Dedifferentiated amniotic fluid mesenchymal stem cell (primary cell): Measurements from ENCODE around the gene TYK2.
"Not testable (repeated sequence)": the region's sequence is repeated elsewhere in the genome, so short reads cannot be mapped to it uniquely, and the experiment has no call there.

Source experiments
- DNase-seq: peaks from one replicate; pipeline ENCODE4 v3.0.0-alpha.2; 2016; ENCODE audit errors: extremely low spot score

Gene TYK2

DNA sequence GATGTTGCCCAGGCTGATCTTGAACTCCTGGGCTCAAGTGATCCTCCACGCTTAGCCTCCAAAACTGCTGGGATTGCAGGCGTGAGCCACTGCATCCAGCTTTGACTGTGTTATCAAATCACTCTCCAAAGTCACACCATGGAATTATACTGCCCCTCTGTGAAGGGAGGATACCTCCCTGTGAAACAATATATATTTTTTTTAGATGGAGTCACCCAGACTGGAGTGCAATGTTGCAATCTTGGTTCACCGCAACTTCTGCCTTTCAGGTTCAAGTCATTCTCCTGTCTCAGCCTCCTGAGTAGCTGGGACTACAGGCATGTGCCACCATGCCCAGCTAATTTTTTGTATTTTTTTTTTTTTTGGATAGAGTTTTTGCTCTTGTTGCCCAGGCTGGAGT is 7.7 kb downstream of the TYK2 start:
- DNase-seq: no peak

DNA sequence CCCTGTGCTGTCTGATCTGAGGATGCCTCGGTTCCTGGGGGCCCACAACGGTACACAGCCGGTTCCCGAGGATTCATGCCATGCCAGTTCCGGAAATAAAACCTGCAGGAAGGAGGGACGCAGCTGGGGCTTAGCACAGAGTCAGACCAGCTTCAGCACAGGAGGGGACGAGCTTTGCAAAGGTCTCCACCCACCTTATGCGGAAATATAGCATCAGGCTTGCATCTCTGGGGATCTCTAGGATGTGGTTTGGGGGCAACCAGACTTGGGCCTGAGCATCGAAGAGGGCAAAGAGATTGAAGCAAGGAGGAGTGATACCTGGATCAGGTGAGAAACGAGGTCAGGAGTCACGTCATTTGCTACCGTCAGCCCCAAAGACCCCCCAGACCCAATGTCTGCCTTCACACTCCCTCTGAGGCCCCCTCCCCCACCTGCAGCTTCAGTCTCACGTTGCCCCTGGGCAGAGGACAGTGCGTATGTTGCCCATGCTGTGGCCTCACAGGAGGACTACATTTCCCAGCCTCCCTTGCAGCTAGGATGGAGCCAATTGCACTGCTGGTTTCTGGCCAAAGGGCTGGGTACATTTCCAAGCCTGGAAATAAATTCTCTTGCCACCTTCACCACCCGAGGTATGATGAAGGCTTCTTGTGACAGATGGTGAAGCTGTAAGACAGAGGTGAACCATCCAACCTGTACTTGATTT is 12.1 kb downstream of the TYK2 start:
- DNase-seq: no peak

DNA sequence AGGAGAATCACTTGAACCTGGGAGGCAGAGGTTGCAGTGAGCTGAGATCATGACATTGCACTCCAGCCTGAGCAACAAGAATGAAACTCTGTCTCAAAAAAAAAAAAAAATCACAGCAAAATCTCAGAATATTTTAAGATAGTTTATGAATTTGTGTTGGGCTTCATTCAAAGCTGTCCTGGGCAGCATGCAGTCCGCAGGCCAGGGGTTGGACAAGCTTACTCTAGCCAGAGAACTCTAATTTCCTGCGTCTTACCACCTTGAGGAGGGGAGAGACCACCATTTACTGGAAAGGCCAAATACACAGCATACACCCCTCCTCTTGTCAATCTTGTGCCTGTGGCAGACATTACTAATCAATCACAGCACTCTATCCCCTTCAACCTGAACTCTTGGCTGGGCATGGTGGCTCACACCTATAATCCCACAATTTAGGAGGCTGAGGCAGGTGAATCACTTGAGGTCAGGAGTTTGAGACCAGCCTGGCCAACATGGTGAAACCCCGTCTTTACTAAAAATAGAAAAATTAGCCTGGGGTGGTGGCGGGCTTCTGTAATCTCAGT is 13.3 kb downstream of the TYK2 start:
- not testable (repeated sequence) for DNase-seq

DNA sequence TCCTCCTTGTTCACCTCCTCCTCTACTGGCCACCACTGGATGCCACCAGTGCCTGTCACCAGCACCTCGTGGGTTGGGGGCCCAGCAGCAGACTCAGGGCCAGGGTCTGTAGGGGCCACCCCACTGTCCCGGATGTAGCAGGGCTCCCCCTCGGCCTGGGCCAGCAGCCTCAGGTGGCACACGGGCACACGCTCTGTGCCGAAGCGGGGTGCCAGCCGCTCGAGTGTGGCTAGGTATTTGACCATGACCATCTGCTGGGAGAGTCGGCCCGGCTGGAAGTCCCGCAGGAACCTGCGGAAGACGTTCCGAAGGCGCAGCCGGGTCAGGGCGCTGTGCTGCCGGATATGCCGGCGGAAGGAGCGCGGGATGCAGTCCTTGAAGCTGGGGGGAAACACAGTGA is 14.9 kb downstream of the TYK2 start:
- DNase-seq: no peak

DNA sequence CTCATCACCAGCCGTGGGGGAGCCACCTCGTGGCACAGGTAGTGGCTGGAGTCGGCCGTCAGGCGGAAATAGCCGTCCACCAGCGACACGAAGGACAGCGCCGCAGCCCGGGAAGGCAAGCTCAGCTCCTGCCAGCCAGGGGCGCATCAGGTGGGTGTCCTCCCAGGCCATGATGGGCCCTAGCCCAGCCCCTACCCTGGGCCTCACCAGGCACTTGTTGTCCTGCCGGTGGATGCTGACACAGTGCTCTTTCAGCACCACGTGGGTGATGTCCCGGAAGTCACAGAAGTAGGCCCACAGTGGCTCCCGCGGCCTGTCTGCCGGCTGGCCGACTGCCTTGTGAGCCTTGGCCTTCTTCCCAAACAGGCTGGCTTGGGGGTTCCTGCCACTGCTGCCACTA is 15.7 kb downstream of the TYK2 start:
- no peak for DNase-seq

DNA sequence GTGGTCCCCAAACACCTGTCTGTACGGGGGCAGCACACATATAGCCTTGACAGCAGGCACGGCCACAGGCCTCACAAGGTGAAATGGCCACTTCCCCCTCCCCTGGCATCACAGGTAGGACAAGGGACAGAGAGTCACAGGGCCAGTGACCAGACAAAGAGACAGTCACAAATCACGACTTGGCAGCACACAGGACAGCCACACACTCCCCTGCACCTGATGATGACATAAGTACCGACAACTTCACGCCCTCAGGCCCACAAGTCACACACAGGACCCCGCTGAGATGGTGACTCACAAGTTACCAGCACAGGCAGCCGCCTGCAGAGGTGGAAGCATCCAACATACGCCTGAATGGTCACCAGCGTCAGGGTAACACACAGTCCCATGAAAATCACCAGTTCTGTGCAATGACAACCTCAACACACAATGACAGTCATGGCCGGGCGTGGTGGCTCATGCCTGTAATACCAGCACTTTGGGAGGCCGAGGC is 16.5 kb downstream of the TYK2 start:
- no peak for DNase-seq

DNA sequence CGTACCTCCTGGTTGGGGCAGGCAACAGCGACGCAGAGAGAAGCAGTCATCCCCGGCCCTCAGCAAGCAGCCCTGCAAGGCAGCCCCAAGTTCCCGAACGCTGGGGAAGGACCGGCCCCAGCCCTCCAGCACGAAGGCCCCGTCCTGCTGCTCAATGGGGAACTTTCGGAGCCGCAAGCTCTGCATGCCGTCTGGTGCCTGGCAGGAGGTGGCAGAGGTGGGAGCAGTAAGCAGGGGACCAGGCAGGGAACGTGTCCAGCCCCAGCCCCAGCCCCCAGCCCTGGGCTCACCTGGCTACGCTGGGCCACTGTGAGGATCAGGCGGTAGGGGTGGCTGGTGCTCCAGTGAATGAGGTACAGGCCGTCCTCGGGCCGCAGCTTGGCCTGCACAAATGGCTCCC is 18.1 kb downstream of the TYK2 start:
- DNase-seq: no peak

DNA sequence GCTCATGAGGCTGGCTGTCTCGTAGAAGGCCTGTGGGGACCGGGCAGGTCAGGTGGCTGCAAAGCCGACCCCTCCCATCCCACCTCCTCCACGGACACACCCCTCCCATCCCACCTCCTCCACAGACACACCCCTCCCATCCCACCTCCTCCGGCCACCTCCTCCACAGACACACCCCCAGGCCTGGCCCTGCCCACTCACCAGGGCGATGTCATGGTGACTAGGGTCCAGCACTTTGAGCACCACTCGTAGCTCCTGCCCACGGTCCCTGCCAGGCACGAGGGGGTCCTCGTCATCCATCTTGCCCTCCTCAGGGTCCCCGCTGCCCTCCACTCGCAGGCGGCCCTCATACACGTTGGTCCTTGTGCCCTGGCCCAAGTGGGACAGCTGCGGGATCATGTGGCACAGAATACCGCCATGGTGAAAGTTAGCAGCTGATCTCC is 18.8 kb downstream of the TYK2 start:
- DNase-seq: no peak

DNA sequence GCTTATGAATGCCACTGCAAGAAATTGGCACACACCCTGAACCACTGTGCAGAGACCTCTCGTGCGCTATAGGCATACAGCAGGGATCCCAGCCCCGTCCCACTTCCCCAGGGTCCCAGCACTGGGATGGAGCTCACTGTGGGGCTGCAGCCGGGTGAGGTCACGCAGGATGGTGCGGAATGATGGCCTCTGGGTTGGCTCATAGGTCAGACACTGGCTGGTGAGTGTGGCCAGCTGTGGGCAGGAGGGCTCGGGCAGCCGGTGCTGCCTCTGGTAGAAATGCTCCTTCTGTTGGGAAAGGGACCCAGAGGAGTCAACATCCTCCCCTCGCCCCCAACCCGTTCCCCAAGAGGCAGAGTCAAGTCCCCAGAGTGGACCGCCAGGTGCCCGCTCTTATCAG is 23.9 kb downstream of the TYK2 start:
- DNase-seq: no peak

DNA sequence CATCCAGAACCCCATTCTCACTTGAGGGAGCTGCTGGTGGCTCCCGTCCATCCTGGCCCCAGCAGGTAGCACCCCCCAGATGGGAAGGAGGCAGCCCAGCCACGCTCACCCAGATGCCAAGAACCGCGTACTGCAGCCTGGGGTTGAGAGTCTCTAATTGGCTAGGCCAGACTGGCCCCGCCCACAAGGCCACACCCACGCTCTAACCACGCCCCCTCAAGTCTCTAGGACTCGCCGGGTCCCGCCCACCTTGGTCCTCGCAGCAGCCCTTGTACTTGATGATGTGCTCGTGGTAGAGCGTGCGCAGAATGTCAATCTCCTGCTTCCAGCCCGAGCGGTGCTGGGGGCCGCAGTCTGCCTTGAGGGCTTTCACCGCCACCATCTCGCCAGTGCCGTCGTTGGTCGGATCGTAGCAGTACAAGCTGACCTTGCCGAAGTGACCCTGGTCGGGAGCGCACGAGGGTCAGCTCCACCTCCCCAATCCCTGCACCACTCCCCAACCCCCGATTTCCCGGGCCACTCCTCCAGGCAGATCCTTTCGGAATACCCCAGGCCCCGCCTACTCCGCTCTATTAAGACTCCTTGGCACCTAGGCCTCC is 26.5 kb downstream of the TYK2 start:
- no peak for DNase-seq

DNA sequence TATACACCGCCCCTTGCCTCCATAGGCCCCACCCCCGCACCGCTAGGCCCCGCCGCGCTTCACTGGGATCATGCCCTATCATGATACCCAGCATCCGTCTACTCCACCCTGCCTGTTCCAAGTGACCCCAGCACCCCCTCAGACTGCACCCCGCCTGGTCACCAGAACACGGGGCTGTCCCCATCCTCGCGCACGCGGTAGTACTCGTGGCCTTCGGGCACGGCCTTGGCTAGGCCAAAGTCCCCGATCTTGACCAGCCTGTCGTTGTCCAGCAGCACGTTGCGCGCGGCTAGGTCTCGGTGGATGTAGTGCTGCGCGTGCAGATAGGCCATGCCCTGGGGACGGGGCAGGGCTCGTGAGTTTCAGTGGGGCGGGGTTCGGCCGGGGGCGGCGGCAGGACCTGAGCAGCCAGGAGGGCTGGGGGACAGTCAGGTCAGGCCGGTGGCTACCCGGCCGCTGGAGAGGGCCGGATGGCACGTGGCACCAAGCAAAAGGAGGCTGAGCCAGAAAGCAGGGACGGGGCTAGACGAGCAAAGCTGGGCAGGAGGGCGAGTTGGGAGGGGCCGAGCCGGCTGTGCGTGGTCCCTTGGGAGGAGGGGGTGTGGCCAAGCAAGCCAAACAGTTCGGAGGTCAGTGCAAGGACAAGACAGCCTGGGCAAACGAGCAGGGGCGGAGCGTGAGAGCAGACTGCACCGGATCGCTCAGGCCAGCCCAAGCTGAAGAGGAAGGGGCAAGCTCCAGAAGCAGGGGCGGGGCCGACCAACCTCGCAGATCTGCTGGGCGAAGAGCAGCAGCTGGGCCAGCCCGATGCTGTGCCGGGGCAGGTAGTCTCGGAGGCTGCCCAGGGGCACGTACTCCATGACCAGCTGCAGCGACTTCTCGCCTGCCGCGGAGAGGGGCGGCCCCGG is 27.4 kb downstream of the TYK2 start:
- DNase-seq: no peak

DNA sequence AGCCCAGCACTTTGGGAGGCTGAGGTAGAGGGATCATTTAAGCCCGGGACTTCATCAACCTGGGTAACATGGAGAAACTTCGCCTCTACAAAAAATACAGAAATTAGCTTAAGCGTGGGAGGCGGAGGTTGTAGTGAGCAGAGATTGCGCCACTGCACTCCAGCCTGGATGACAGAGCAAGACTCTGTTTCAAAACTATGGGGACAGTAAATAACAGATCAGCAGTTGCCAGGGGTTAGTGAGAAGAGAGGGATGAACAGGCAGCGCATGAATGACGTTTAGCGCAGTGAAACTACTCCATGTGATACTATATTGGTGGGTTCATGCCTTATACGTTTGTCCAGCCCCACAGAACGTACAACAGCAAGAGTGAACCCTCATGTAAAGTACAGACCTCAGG is 33.9 kb downstream of the TYK2 start:
- DNase-seq: no peak

DNA sequence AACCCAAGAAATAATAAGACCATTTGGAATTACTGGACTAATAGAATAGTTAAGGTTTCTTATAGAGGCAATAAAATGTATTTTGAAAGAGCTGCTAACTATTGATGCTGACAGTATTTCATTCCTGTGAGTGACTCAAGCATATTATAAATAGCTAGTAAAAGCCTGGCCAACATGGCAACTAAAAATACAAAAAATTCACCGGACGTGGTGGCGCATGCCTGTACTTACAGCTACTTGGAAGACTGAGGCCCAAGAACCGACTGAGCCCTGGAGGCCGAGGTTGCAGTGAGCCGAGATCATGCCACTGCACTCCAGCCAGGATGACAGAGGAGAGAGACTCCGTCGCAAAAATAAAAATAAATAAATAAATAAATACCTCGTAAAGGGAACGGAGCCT is 35.6 kb downstream of the TYK2 start:
- no peak for DNase-seq

DNA sequence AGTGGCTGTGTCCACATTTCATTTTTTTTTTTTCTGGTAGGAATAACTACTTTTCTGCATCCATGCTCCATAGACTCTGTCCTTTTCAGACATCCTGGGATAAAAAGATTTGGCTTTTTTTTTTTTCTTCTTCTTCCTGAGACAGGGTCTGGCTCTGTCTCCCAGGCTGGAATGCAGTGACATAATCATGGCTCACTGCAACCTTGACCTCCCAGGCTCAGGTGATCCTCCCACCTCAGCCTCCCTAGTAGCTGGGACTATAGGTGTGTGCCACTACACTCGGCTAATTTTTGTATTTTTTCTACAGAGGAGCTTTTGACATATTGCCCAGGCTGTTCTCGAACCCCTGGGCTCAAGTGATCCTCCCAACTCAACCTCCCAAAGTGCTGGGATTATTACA is 36.9 kb downstream of the TYK2 start:
- no peak for DNase-seq

DNA sequence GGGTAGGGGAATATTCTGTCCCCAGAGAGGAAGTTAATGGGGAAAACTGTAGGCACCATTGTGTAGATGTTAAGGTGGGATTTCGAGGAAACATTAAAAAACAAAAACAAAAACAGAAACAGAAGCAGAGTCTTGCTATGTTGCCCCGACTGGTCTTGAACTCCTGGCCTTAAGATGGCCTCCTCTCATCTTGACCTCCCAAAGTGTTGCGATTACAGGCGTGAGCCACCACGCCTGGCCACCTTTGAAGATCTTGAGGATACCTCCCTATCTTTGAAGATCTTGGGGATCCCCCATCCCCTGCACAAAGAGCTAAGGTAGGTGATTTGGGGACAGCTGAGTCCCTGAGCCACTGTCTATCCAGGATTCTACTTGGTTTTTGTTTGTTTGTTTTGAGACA is 40.4 kb downstream of the TYK2 start:
- DNase-seq: no peak

DNA sequence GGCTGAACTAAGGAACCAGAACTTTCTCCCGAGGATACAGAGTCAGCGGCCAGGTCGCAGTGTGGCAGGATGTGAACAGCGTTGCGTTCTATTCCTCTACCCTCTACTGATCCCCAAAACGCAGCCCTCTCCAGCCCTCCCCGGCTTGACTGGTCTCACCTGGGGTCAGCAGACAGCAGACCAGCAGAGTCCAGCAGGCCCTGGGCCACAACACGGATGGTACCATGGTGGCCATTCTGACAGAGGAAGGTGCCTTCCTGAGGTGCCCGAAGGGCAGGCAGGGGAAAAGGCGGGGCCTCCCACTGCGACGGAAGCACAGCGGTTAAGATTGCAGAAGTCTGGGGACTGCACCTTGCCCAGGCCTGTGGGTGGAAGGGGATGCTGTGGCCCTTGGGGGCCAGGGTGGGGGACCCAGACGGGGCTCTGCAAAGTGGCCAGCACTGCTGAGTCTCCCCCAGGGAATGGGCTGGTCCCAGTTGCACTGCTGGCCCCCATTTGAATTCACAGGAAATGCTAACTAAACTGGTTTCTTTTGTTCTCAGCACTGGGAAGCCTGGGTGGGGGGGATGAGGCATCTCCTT is 40.9 kb downstream of the TYK2 start, which contains the start of gene ICAM3:
ICAM3 (minus strand) TSS at position 245 of the 581 bp plus-strand sequence; CDS start at position 235, 10 bp downstream.
- DNase-seq: no peak

DNA sequence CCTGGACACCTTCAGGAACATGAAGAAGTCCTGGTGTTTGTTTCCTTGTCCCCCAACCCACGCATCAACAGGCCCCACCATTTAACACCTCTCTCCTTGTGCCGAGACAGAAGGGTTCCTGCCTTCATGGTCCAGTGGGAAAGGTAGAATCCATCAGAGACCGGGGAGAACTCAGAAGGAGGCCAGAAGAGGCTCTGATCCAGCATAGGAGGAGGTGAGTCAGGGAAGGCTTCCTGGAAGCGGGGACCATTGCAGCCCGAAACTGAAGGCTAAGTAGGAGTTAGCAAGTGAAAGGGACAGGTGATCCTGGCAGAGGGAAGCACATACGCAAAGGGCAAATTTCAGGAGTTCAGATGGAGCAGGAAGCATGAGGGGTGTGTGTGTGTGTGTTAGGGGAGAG is 41.4 kb downstream of the TYK2 start:
- DNase-seq: no peak

DNA sequence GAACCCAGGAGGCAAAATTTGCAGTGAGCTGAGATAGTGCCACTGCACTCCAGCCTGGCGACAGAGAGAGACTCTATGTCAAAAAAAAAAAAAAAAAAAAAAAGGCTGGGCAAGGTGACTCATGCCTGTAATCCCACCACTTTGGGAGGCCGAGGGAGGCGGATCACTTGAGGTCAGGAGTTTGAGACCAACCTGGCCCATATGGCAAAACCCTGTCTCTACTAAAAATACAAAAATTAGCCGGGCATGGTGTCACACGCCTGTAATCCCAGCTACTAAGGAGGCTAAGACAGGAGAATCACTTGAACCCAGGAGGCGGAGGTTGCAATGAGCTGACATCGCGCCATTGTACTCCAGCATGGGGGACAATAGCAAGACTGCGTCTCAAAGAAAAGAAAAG is 43.6 kb downstream of the TYK2 start:
- DNase-seq: not testable (repeated sequence)

DNA sequence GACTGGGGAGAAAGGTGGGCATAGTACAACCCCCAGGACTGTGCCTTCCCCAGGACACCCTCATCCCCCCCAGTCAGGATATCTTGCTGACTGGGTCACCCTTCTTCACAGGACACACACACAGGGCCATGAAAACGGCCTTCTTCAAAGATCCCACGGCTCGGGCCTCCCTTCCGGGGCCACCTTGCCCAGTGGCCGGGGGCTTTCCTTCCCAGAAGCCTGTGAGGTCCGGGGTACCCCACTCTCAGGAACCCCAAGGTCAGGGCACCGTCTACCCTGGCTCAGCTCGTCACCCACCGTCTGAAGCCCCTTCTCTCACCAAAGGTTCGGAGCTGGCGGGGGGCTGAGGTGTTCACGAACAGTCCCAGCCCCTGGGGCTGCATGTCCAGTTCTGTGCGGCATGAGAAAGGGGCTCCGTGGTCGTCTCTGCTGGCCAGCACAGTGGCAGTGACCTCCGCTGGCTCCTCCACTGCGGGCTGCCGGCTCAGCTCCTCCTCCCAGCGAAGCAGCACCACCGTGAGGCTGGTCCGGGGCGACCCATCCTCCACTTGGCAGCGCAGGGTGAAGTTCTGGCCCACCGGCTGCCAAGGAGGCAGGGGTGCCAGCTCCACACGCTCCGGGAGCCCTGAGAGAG is 44.9 kb downstream of the TYK2 start:
- no peak for DNase-seq

DNA sequence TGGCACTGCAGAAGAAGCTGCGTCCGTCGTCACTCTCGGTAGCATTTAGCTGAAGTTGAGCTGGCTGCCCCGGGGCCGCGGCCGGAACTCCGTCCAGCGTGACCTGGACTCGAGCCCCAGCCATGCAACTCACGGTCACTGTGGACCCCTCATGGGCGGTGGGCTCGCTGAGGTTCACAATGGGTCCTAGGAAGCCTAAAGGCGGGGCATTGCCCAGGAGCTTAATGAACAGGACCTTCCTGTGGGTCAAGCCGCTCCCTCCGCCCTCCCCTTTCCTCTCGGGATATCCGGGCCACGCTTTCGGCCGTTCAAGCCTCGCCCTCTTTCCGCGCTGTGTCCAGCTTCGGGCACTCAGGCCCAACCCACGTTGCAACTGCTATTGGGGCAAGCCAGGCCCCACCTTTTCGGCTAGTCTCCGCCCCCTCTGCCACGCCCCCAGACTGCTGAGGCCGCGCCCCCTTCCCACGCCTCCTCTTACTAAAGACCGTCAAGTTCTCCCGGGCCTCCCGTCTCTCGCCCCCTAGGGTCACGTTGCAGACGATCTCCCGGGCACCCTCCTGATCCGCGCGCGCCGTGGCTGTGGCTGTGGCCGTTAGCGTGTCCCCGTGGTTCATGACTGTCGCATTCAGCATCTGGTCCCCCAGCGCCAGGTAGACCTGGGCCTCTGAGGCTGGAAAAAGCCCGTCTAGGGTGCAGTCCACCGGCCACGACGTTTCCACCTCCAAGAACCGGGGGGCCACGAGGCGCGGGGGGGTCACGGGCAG is 45.6 kb downstream of the TYK2 start:
- DNase-seq: peak; percentile 90
